ENCODE data around the gene CAVIN2. TPM values are rescaled to one million over a fixed set of nuclear protein-coding genes. Genes with fewer than 3 reads are reported as not detected.

The CAVIN2 gene
- total and polyA plus RNA-seq, 9 of the 15 experiments (the other 6 are each of a cell fraction or from before 2014, with no cell fraction given) = 20.6 to 92.4 (median 69.0) TPM

DNA sequence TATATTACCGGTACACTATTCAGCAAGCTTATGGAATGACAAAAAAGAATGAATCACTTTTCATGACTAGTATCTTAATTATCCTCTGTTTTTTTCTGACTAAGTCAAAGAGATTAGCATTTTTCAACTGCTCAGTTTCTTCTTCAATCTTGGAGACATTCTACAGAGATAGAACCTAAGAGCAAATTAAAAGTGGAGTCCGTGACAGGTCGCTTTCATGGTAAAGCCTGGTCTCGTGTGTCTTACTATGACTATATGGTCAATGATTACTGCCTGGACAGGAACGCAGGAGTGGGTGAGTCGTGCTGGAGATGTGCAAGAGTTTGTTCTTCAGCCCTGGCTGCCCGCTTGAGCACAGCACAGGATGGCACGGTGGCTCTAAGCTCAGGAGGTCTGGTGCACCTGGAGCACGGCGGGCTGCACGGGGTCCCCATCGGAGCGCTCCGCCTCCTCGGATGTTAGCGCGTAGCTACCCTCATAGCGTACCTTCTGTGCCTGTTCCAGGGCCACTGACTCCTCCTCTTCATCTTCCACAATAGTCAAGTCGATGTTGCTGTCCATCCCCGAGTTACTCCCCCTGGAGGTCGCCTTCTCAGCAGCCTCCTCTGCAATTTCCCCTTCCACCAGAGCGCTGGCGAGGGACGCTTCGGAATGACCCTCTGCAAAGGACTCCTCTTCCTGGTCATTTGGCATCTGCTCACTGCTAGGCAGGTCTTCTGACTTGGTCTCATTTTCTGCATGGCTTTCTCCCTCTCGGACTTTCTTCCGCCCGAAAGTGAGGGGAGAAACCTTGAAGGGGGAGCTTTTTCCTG, 11.1 kb downstream of the CAVIN2 start (continued):
- TF ChIP-seq, protein P1, sequence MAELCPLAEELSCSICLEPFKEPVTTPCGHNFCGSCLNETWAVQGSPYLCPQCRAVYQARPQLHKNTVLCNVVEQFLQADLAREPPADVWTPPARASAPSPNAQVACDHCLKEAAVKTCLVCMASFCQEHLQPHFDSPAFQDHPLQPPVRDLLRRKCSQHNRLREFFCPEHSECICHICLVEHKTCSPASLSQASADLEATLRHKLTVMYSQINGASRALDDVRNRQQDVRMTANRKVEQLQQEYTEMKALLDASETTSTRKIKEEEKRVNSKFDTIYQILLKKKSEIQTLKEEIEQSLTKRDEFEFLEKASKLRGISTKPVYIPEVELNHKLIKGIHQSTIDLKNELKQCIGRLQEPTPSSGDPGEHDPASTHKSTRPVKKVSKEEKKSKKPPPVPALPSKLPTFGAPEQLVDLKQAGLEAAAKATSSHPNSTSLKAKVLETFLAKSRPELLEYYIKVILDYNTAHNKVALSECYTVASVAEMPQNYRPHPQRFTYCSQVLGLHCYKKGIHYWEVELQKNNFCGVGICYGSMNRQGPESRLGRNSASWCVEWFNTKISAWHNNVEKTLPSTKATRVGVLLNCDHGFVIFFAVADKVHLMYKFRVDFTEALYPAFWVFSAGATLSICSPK (IDR thresholded peaks at IDR 0.05; ENCODE audit: borderline replicate concordance) = no peak
- peak; percentile 41 for TF ChIP-seq TAF9B (IDR thresholded peaks at IDR 0.05; ENCODE audit: partially characterized antibody)
- TF ChIP-seq, protein P2, sequence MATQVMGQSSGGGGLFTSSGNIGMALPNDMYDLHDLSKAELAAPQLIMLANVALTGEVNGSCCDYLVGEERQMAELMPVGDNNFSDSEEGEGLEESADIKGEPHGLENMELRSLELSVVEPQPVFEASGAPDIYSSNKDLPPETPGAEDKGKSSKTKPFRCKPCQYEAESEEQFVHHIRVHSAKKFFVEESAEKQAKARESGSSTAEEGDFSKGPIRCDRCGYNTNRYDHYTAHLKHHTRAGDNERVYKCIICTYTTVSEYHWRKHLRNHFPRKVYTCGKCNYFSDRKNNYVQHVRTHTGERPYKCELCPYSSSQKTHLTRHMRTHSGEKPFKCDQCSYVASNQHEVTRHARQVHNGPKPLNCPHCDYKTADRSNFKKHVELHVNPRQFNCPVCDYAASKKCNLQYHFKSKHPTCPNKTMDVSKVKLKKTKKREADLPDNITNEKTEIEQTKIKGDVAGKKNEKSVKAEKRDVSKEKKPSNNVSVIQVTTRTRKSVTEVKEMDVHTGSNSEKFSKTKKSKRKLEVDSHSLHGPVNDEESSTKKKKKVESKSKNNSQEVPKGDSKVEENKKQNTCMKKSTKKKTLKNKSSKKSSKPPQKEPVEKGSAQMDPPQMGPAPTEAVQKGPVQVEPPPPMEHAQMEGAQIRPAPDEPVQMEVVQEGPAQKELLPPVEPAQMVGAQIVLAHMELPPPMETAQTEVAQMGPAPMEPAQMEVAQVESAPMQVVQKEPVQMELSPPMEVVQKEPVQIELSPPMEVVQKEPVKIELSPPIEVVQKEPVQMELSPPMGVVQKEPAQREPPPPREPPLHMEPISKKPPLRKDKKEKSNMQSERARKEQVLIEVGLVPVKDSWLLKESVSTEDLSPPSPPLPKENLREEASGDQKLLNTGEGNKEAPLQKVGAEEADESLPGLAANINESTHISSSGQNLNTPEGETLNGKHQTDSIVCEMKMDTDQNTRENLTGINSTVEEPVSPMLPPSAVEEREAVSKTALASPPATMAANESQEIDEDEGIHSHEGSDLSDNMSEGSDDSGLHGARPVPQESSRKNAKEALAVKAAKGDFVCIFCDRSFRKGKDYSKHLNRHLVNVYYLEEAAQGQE (IDR thresholded peaks at IDR 0.05; ENCODE audit: borderline replicate concordance) = peak; percentile 28; the same call in 1 of the 2 replicates
- TF ChIP-seq, protein P2 (CRISPR knock-in tag; IDR thresholded peaks at IDR 0.05; ENCODE audit: low read depth) = no peak
- no peak; the same call in 1 of the 2 replicates for TF ChIP-seq POLR2H (tag; IDR thresholded peaks at IDR 0.05; ENCODE audit: low read depth)
- no peak for TF ChIP-seq MBD2 (IDR thresholded peaks at IDR 0.05; ENCODE audit: borderline replicate concordance, low read depth)
- TF ChIP-seq, protein P3, sequence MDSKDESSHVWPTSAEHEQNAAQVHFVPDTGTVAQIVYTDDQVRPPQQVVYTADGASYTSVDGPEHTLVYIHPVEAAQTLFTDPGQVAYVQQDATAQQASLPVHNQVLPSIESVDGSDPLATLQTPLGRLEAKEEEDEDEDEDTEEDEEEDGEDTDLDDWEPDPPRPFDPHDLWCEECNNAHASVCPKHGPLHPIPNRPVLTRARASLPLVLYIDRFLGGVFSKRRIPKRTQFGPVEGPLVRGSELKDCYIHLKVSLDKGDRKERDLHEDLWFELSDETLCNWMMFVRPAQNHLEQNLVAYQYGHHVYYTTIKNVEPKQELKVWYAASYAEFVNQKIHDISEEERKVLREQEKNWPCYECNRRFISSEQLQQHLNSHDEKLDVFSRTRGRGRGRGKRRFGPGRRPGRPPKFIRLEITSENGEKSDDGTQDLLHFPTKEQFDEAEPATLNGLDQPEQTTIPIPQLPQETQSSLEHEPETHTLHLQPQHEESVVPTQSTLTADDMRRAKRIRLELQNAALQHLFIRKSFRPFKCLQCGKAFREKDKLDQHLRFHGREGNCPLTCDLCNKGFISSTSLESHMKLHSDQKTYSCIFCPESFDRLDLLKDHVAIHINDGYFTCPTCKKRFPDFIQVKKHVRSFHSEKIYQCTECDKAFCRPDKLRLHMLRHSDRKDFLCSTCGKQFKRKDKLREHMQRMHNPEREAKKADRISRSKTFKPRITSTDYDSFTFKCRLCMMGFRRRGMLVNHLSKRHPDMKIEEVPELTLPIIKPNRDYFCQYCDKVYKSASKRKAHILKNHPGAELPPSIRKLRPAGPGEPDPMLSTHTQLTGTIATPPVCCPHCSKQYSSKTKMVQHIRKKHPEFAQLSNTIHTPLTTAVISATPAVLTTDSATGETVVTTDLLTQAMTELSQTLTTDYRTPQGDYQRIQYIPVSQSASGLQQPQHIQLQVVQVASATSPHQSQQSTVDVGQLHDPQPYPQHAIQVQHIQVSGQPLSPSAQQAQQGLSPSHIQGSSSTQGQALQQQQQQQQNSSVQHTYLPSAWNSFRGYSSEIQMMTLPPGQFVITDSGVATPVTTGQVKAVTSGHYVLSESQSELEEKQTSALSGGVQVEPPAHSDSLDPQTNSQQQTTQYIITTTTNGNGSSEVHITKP (IDR thresholded peaks at IDR 0.05; ENCODE audit: partially characterized antibody) = peak; percentile 46
- no peak for TF ChIP-seq ADNP (tag; IDR thresholded peaks at IDR 0.05)
- TF ChIP-seq PHF8 (IDR thresholded peaks at IDR 0.05; ENCODE audit: borderline replicate concordance, low read length) = peak; percentile 30; the same call in 1 of the 2 replicates
- no peak for TF ChIP-seq XRCC3 (IDR thresholded peaks at IDR 0.05)
- TF ChIP-seq ZNF583 (CRISPR knock-in tag; IDR thresholded peaks at IDR 0.05) = no peak
- peak; percentile 39 for TF ChIP-seq CHD1 (IDR thresholded peaks at IDR 0.05; ENCODE audit: low read length)
- TF ChIP-seq JUND (IDR thresholded peaks at IDR 0.05; ENCODE audit: borderline replicate concordance, low read depth, low read length) = peak; percentile 42; the same call in 1 of the 2 replicates
- no peak; the same call in 2 of the 3 replicates for TF ChIP-seq JUND (tag; IDR thresholded peaks at IDR 0.05; ENCODE audit: borderline replicate concordance, low read depth, low read length)

All from K562 (cell line).